ENCODE results near the gene MANBA.

GRCh38 chr4:102612824-102613366 is 147.9 kb downstream of the MANBA start:
- TF ChIP-seq ZNF274 (IDR thresholded peaks at IDR 0.05; ENCODE audit: low read depth, low read length): no peak
- no peak for TF ChIP-seq SUZ12 (IDR thresholded peaks at IDR 0.05; ENCODE audit: extremely low read depth, insufficient read depth, insufficient read length)
- no peak for TF ChIP-seq YY1 (IDR thresholded peaks at IDR 0.05; ENCODE audit: insufficient read depth, insufficient read length)

Data from NT2/D1 (cell line).